ENCODE data around the gene AK8.

DNA sequence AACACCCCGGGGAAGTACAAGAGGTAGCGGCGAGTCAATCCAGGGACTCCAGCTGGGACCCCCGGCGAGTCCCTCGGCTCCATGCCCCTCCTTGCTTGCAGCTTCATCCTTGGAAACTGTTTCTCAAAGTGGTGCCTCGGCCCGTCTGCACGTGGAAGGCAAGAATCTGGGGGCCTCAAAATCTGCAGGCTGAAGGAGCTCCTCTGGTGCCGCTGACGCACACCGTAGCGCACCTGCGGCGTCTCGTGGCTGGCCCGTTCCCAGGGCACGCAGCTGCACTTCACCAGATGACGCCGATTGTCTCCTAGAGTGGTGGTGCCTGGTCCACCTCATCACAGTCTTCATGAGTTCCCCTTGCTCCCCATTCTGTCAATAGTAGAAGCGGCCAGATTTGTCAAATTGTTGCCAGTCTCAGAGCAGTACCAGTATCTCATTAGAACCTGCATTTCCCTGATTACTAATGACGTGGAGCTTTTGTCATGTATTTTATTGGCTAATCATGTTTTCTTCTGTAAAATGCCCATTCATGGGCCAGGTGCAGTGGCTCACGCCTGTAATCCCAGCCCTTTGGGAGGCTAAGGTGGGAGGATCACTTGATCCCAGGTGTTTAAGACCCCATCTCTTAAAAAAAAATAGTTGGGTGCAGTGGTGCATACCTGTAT, 169.2 kb downstream of the AK8 start:
- TF ChIP-seq, protein P1, sequence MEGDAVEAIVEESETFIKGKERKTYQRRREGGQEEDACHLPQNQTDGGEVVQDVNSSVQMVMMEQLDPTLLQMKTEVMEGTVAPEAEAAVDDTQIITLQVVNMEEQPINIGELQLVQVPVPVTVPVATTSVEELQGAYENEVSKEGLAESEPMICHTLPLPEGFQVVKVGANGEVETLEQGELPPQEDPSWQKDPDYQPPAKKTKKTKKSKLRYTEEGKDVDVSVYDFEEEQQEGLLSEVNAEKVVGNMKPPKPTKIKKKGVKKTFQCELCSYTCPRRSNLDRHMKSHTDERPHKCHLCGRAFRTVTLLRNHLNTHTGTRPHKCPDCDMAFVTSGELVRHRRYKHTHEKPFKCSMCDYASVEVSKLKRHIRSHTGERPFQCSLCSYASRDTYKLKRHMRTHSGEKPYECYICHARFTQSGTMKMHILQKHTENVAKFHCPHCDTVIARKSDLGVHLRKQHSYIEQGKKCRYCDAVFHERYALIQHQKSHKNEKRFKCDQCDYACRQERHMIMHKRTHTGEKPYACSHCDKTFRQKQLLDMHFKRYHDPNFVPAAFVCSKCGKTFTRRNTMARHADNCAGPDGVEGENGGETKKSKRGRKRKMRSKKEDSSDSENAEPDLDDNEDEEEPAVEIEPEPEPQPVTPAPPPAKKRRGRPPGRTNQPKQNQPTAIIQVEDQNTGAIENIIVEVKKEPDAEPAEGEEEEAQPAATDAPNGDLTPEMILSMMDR (conservative IDR thresholded peaks at IDR 0.05; ENCODE audit: low read depth in 2 of 2): no peak
- TF ChIP-seq EZH2 (IDR thresholded peaks at IDR 0.05; ENCODE audit: low read depth, unreplicated experiment): no peak

All from GM23338 (cell line).